Testis (tissue), 3 donors: Measurements from ENCODE around the gene C2CD4C. TPM values are rescaled to one million over a fixed set of nuclear protein-coding genes. Genes with fewer than 3 reads are reported as not detected.

Experiments
- DNase-seq: peaks from one replicate; pipeline ENCODE4 v3.0.0-alpha.2; 2019
- H3K27ac ChIP-seq, 2 donors: fragments of 200-600 bp; sonication (generic); one replicate each; pipeline ENCODE4 v1.5.1; 2019
- H3K27me3 ChIP-seq: fragments of 200-600 bp; sonication (generic); one replicate; pipeline ENCODE4 v1.5.1; 2019
- H3K36me3 ChIP-seq: fragments of 200-600 bp; sonication (generic); one replicate; pipeline ENCODE4 v1.5.1; 2017; ENCODE audit warnings: low read depth; ENCODE audit errors: missing control alignments
- H3K4me1 ChIP-seq: fragments of 200-600 bp; sonication (generic); one replicate; pipeline ENCODE4 v1.5.1; 2019
- H3K4me3 ChIP-seq, 2 donors: fragments of 200-600 bp; sonication (generic); one replicate each; pipeline ENCODE4 v1.5.1; 2017 to 2019
- H3K9me3 ChIP-seq: fragments of 200-600 bp; sonication (generic); one replicate; pipeline ENCODE4 v1.5.1; 2017
- CTCF ChIP-seq, 3 experiments: fragments of 450-650 bp in 2 of 3; fragments of 200-600 bp in 1 of 3; sonication (generic) in 1 of 3; IDR thresholded peaks; one replicate each; pipeline ENCODE4 v1.5.1; 2016 to 2019; ENCODE audit warnings: antibody characterized with exemption in 3 of 3, mild to moderate bottlenecking in 2 of 3, moderate library complexity in 1 of 3
- POLR2A ChIP-seq: fragments of 450-650 bp; IDR thresholded peaks from one replicate; pipeline ENCODE4 v1.6.1; 2017; ENCODE audit warnings: antibody characterized with exemption, mild to moderate bottlenecking, moderate library complexity
- WGBS, 2 donors: methylation state at CpG; one replicate each; pipeline ENCODE4 v1.1.5; 2018; 5-methylcytosine and 5-hydroxymethylcytosine counted together
- intact Hi-C: fragments of 100-400 bp; cut with DNase I; formaldehyde crosslinking; loops from one replicate; pipeline ENCODE4 v1.15.1; 2023; ENCODE audit warnings: low total_unique reads
- polyA plus RNA-seq: library from polyadenylated mRNA; stranded (reverse); fragments of 350-450 nt; fragmentation: Illumina TruSeq; extraction: RNeasy Lipid Tissue Mini Kit (QIAGEN cat#74804); gene quantifications from one replicate; pipeline ENCODE4 v1.2.3, GENCODE V29; 2014; ENCODE audit warnings: low read depth, low replicate concordance; ENCODE audit not compliant: insufficient read depth
- total RNA-seq, 2 donors: library from RNA; depleted of rRNA; stranded (reverse); fragments of >200 nt; gene quantifications; one replicate each; pipeline ENCODE4 v1.2.3, GENCODE V29; 2016

Gene C2CD4C
- total and polyA plus RNA-seq, 3 donors from 2014 or later = 0.88 to 5.4 (median 5.3) TPM

- intact Hi-C loops = no loop called here
- TF ChIP-seq CTCF (IDR thresholded peaks at IDR 0.05) = no peak
- TF ChIP-seq POLR2A = no peak
- Histone ChIP-seq H3K9me3 (no peaks in the 10 kb centered on the region), H3K4me1 (no peaks in the 10 kb centered on the region), H3K4me3 (no peak overlapping the region), H3K27me3 (no peaks in the 10 kb centered on the region), H3K36me3 (no peaks in the 10 kb centered on the region), H3K27ac (no peak overlapping the region)
- no peak for DNase-seq
- WGBS, 2 donors = 79 to 88% methylated on average over 23 to 39 of the region's 40 CpGs
Measured at GRCh38 chr19:422213-422916, 13.4 kb upstream of the C2CD4C start.

- WGBS, 2 donors = 82 to 92% methylated on average over 27 to 31 of the region's 31 CpGs
- Histone ChIP-seq H3K4me1 (no peaks in the 10 kb centered on the region), H3K4me3 (no peak overlapping the region), H3K9me3 (no peaks in the 10 kb centered on the region), H3K27me3 (no peaks in the 10 kb centered on the region), H3K36me3 (no peaks in the 10 kb centered on the region), H3K27ac (no peak overlapping the region)
- DNase-seq = no peak
- intact Hi-C loops = no loop called here
- no peak for TF ChIP-seq POLR2A
Measured at GRCh38 chr19:419721-420515, 11.0 kb upstream of the C2CD4C start.

GRCh38 chr19:418761-419671 is 10.1 kb upstream of the C2CD4C start:
- Histone ChIP-seq H3K4me1 (no peaks in the 10 kb centered on the region), H3K27ac (no peak overlapping the region), H3K4me3 (no peak overlapping the region), H3K27me3 (no peaks in the 10 kb centered on the region), H3K9me3 (no peaks in the 10 kb centered on the region), H3K36me3 (no peaks in the 10 kb centered on the region)
- 77 to 87% methylated on average over 40 to 48 of the region's 51 CpGs for WGBS, 2 donors
- no peak for DNase-seq
- no peak for TF ChIP-seq POLR2A
- no peak for TF ChIP-seq CTCF (IDR thresholded peaks at IDR 0.05)
- intact Hi-C loops = no loop called here

GRCh38 chr19:416416-416815 is 7.5 kb upstream of the C2CD4C start:
- TF ChIP-seq CTCF (IDR thresholded peaks at IDR 0.05) (no peak), POLR2A (no peak)
- H3K27ac ChIP-seq = no peak overlapping the region
- no peak overlapping the region for H3K4me3 ChIP-seq
- no peaks in the 10 kb centered on the region for H3K4me1 ChIP-seq
- 84 to 87% methylated on average over 5 to 14 of the region's 14 CpGs for WGBS, 2 donors
- intact Hi-C loops = no loop called here
- H3K9me3 ChIP-seq = no peaks in the 10 kb centered on the region
- no peaks in the 10 kb centered on the region for H3K27me3 ChIP-seq
- DNase-seq = no peak
- H3K36me3 ChIP-seq = no peaks in the 10 kb centered on the region

- Histone ChIP-seq H3K9me3 (no peaks in the 10 kb centered on the region), H3K36me3 (no peaks in the 10 kb centered on the region), H3K4me1 (no peaks in the 10 kb centered on the region), H3K27me3 (no peaks in the 10 kb centered on the region), H3K4me3 (no peak overlapping the region), H3K27ac (no peak overlapping the region)
- 88 to 100% methylated on average over 1 of the region's 1 CpG for WGBS, 2 donors
- DNase-seq = no peak
- TF ChIP-seq CTCF (IDR thresholded peaks at IDR 0.05) (no peak), POLR2A (no peak)
- intact Hi-C loops = no loop called here
Measured at GRCh38 chr19:415292-415691, 6.3 kb upstream of the C2CD4C start.
